Measurements from ENCODE around the gene SLU7. TPM values are rescaled to one million over a fixed set of nuclear protein-coding genes. Genes with fewer than 3 reads are reported as not detected.
A peak's percentile ranks its signal among the peaks of the same experiment; 100 is the strongest.
"Not testable (repeated sequence)": the region's sequence is repeated elsewhere in the genome, so short reads cannot be mapped to it uniquely, and the experiment has no call there.

The SLU7 gene
- polyA plus RNA-seq, 12 donors: 33.5 to 54.1 (median 41.9) TPM; not detected in 1

DNA sequence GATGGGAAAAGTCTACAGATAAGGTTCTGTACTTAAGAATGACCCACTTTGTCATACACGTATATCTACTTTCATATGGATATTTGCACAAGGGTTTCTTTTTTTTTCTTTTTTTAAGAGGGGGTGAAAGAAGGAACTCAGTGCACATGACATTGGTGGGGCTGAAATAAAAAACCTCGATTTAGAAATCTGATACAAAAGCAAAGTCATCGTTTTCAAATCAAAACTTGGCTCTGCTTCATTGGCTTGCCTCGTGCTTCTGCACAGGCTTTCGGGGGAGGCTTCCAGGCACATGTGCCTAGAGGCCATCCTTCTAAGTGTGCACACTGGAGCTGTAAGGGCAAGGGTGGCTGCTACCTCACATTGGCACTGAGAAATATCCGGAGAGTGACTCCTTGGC lies 33.9 kb upstream of the SLU7 start:
- no peak for DNase-seq

DNA sequence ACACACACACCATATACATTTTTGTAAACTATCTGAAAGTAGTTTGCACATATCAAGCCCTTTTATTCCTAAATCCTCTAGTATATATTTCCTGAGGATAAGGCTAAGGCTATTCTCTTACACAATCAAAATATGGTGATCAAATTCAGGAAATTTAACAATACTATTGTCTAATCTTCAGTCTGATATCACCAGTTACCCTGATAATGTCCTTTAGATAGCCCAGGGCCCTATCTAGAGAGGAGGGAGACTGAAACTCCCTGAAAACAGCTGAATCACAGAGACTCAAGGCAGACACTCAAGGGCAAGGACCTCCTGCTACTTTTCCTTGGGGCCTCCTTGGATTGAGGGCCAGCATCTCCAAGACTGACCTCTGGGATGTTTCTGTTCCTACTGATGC lies 33.2 kb upstream of the SLU7 start:
- no peak for DNase-seq

DNA sequence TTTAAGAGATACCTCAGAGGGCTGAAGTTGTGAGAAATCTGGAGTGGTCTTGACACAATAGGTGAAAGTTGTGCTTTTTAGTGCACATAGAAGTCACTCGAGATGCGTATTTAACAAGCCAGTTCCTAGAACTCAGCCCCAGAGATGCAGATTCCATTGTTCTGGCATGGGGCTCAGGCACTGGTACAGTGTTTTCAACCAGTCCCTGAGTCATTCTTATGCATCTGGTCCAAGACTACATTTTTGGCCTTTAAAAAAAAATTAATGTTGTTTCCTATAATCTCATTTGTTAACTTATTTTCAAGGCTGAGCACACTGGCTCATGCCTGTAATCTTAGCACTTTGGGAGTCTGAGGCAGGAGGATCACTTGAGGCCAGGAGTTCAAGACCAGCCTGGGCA lies 32.4 kb upstream of the SLU7 start:
- no peak for DNase-seq

DNA sequence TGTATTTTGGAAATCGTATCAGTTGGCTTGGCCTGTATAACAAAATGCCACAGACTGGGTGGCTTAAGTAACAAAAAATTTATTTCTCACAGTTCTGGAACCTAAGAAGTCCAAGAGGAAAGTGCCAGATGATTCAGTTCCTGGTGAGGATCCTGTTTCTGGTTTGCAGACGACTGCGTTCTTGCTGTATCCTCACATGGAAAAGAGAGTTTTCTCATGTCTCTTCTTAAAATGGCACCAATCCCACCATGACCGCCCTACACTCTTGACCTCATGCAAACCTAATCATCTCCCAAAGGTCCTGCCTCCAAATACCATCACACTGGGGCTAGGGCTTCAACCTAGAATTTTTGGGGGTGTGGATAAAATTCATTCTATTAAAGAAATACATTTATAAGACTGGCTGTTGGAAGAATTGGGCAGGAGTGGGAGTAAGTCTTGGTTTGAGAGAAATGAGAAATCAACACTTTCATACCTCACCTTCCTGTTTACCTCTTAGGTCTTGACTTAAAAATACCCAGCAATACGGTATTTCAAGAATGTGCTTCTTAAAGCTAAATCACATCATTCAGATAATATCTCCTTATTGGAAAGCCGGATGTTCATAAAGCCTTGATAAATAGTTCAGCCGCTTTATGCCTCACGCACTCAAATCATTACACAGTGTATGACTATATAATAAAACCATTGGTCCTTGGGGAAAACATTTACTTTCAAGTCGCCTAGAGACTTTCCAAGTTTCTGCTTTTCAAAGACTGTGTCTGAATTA lies 31.5 kb upstream of the SLU7 start:
- DNase-seq: no peak

- DNase-seq: no peak
Measured at GRCh38 chr5:160449458-160449857, 30.6 kb upstream of the SLU7 start.

- no peak for DNase-seq
Measured at GRCh38 chr5:160448886-160449285, 30.0 kb upstream of the SLU7 start.

- no peak for DNase-seq
Measured at GRCh38 chr5:160445751-160446150, 26.9 kb upstream of the SLU7 start.

GRCh38 chr5:160445132-160445531 lies 26.3 kb upstream of the SLU7 start:
- DNase-seq: no peak

DNA sequence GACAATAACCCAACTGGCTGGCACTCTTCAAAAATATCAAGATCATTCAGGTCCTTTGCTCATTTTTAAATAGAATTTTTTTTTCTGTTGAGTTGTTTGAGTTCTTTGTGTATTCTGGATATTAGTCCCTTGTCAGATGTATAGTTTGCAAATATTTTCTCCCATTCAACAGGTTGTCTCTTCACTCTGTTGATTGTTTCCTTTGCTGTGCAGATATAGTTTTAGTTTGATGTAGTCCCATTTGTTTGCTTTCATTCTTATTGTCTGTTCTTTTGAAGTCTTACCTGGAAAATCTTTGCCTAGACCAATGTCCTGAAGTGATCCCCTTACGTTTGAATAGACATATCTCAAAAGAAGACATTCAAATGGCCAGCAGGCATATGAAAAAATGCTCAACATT lies 25.5 kb upstream of the SLU7 start:
- no peak for DNase-seq

- no peak for DNase-seq
Measured at GRCh38 chr5:160442824-160443431, 24.0 kb upstream of the SLU7 start.

- no peak for DNase-seq
Measured at GRCh38 chr5:160441311-160441781, 22.5 kb upstream of the SLU7 start.

DNA sequence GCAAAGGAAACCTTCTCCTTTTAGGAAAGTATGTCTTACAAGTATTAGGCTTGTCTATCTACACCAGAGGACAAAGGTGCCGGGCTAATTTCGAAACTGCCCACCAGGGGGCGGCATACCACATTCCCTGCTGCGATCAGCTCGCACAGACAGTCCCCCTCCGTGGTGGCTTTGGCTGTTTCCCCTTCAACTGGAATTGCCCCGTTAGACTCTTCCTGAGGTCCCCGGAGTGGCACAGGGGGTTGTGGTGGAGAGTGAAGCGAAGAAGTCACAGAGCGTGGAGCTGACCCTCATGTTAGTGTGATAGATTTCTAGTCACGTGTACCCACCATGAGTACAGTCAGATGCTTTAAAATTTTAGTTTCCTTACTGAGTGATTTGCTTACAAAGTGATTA lies 20.3 kb upstream of the SLU7 start:
- peak; percentile 87 for DNase-seq

GRCh38 chr5:160438316-160439204 lies 19.7 kb upstream of the SLU7 start:
- DNase-seq: peak; percentile 39

- no peak for DNase-seq
Measured at GRCh38 chr5:160437271-160437670, 18.4 kb upstream of the SLU7 start.

GRCh38 chr5:160436661-160437060 lies 17.8 kb upstream of the SLU7 start:
- not testable (repeated sequence) for DNase-seq

- no peak for DNase-seq
Measured at GRCh38 chr5:160436017-160436416, 17.1 kb upstream of the SLU7 start.

- DNase-seq: no peak
Measured at GRCh38 chr5:160435532-160435931, 16.7 kb upstream of the SLU7 start.

DNA sequence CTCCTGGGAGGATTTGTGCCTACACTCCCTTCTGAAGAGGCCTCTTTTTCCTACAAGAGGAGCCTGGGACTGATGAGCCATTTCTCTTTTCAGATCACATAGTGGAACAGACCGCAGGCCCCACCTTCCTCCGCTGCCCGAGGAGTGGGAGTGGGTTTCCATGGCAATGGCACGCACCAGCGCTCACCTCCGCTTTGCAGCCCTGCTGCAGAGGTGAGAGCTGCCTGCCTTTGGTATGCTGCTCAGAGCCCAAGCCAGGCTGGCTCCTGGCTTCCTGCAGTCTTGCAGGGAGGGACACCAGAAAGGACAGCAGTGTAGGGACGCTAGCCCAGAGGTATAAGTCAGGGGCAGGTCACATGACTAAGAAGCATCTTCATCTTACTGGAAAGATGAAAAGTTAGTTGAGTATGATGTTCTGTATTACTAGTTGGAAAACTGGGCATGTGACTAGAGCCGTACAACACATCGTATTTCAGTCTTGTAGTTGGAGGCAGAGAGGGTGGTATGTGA lies 15.2 kb upstream of the SLU7 start:
- no peak for DNase-seq

DNA sequence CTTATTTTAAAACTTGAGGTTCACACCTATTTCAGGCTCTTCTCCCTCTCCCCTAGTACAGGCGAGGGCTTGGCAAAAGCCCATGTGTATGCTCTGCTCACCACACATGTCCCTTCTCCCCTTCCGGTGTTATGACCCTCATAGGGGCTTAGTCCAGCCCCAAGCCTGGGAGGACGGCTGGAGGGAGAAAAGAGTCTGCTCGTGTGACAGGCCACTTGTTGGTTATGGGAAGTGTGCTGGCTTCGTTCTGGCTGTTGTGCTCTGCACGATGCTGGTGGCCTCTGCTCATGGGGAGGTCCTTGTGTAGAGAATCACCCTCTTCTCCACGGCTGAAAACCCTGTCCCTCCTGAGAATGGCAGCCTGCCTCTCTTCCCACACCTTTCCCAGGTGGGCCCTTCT lies 13.9 kb upstream of the SLU7 start:
- DNase-seq: no peak

GRCh38 chr5:160432196-160432595 lies 13.3 kb upstream of the SLU7 start:
- DNase-seq: no peak

- no peak for DNase-seq
Measured at GRCh38 chr5:160427607-160428006, 8.7 kb upstream of the SLU7 start.

GRCh38 chr5:160423099-160423498 lies 4.2 kb upstream of the SLU7 start:
- no peak for DNase-seq
